ENCODE measurements around the gene G6PC3.

DNA sequence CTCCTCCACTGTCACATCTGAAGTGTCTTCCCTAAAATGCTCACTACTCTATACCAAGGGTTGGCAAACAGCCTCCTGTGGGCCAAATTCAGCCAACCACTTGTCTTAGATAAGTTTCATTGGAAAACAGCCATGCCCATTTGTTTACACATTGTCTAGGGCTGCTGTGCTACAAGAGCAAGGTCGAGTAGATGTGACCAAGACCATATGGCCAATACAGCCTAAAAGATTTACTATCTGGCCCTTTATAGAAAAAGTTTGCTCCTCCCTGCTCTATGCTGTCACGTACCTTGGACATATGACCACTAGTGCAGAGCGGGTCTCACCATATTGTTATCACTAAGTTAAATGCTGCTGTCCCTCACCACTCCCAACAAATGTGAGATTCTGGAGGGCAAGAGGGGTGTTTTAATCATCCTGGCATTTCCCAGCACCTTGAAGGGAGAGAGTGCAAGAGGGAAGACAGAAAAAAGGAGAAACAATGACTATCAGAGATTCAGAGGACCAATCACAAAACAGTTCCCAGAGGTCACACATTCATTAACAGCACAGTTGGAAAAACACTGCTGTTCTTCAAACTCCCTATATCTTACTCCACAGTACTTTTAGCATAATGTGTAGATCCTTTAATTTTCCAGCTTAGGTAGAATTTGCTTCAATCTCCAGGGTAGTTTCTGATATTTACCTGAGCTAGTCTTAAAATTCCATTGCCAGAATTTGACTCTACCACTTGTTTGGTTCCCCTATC, 17.2 kb upstream of the G6PC3 start:
- TF ChIP-seq CTCF (conservative IDR thresholded peaks at IDR 0.05; ENCODE audit: low read depth, low read length) (no peak), EZH2 (IDR thresholded peaks at IDR 0.05; ENCODE audit: borderline replicate concordance, low read depth, low read length, poor library complexity, severe bottlenecking) (no peak)
